ENCODE results near the gene GPATCH2L.

Gene GPATCH2L

GRCh38 chr14:76212242-76212641 lies 60.5 kb downstream of the GPATCH2L start:
- DNase-seq (ENCODE audit: low read depth): no peak
- H3K4me3 ChIP-seq (ENCODE audit: low read depth, low read length): no peak overlapping the region
- no peak for TF ChIP-seq CTCF (conservative IDR thresholded peaks at IDR 0.05; ENCODE audit: low read depth, low read length)

- DNase-seq (ENCODE audit: low read depth): no peak
- TF ChIP-seq CTCF (conservative IDR thresholded peaks at IDR 0.05; ENCODE audit: low read depth, low read length): no peak
- no peak overlapping the region for H3K4me3 ChIP-seq (ENCODE audit: low read depth, low read length)
Measured at GRCh38 chr14:76217179-76217578, 65.5 kb downstream of the GPATCH2L start.

- no peak for DNase-seq (ENCODE audit: low read depth)
- H3K4me3 ChIP-seq (ENCODE audit: low read depth, low read length): no peak overlapping the region
Measured at GRCh38 chr14:76218662-76219061, 66.9 kb downstream of the GPATCH2L start.

GRCh38 chr14:76219873-76220272 lies 68.2 kb downstream of the GPATCH2L start:
- H3K4me3 ChIP-seq (ENCODE audit: low read depth, low read length): no peak overlapping the region
- TF ChIP-seq CTCF (conservative IDR thresholded peaks at IDR 0.05; ENCODE audit: low read depth, low read length): no peak
- DNase-seq (ENCODE audit: low read depth): no peak

More at GRCh38 chr14:76218662-76219061, 66.9 kb downstream of the GPATCH2L start:
- TF ChIP-seq CTCF (conservative IDR thresholded peaks at IDR 0.05; ENCODE audit: low read depth, low read length): no peak

GRCh38 chr14:76227450-76228050 lies 75.8 kb downstream of the GPATCH2L start:
- no peak for TF ChIP-seq CTCF (conservative IDR thresholded peaks at IDR 0.05; ENCODE audit: low read depth, low read length)
- peak; percentile 79 for DNase-seq (ENCODE audit: low read depth)
- no peak overlapping the region for H3K4me3 ChIP-seq (ENCODE audit: low read depth, low read length)

GRCh38 chr14:76228138-76228537 lies 76.4 kb downstream of the GPATCH2L start:
- no peak overlapping the region for H3K4me3 ChIP-seq (ENCODE audit: low read depth, low read length)
- no peak for TF ChIP-seq CTCF (conservative IDR thresholded peaks at IDR 0.05; ENCODE audit: low read depth, low read length)
- no peak for DNase-seq (ENCODE audit: low read depth)

- no peak for DNase-seq (ENCODE audit: low read depth)
- TF ChIP-seq CTCF (conservative IDR thresholded peaks at IDR 0.05; ENCODE audit: low read depth, low read length): no peak
- no peak overlapping the region for H3K4me3 ChIP-seq (ENCODE audit: low read depth, low read length)
Measured at GRCh38 chr14:76232800-76233199, 81.1 kb downstream of the GPATCH2L start.

Measured in choroid plexus epithelial cell (primary cell).